Pancreas (tissue), 10 donors: ENCODE results near the gene UPB1. TPM values are rescaled to one million over a fixed set of nuclear protein-coding genes. Genes with fewer than 3 reads are reported as not detected.
"Not testable (repeated sequence)": the region's sequence is repeated elsewhere in the genome, so short reads cannot be mapped to it uniquely, and the experiment has no call there.

Experiments used
- ATAC-seq, 4 donors: fragments of 200-7000 bp; cut with Tn5 transposase; one replicate each; pipeline versions ENCODE4 v1.8.0 to v1.9.1; 2020; ENCODE audit warnings: mild to moderate bottlenecking in 4 of 4, moderate library complexity in 4 of 4
- DNase-seq, 6 donors: peaks; one replicate each; pipeline ENCODE4 v3.0.0-alpha.2; 2020
- FAIRE-seq: peaks from 2 replicates; lab custom pipeline; 2012; peaks lifted over from hg19 to GRCh38; lab: Jason Lieb, UNC
- H3K27ac ChIP-seq, 4 donors: fragments of 200-600 bp; sonication (generic); 1 replicate in 3 of 4; 2 replicates in 1 of 4; pipeline versions ENCODE4 v1.5.0 to v1.8.0; 2020
- H3K27me3 ChIP-seq, 4 donors: fragments of 200-600 bp; one replicate each; pipeline ENCODE4 v1.8.0; 2021
- H3K36me3 ChIP-seq, 3 donors: fragments of 200-600 bp; sonication (generic) in 1 of 3; one replicate each; pipeline versions ENCODE4 v1.5.0 to v1.8.0; 2020 to 2021
- H3K4me1 ChIP-seq, 3 donors: fragments of 200-600 bp; one replicate each; pipeline ENCODE4 v1.8.0; 2021
- H3K4me3 ChIP-seq, 4 donors: fragments of 200-600 bp; sonication (generic) in 2 of 4; one replicate each; pipeline versions ENCODE4 v1.5.0 to v1.8.0; 2020 to 2021
- H3K9me3 ChIP-seq, 4 donors: fragments of 200-600 bp; one replicate each; pipeline ENCODE4 v1.8.0; 2021
- whole genome bisulfite sequencing, 2 donors: extraction: QIAGEN DNeasy Blood & Tissue Kit; methylation state at CpG; one replicate each; pipeline ENCODE4 v1.1.7; 2013; 5-methylcytosine and 5-hydroxymethylcytosine counted together
- intact Hi-C, 3 donors: fragments of 100-400 bp; cut with DNase I; formaldehyde crosslinking; loops; one replicate each; pipeline versions ENCODE4 v1.11.1 to v1.14.2; 2022
- polyA plus RNA-seq, 2 donors: library from polyadenylated mRNA; stranded (reverse); fragments of 200-250 nt; gene quantifications; one replicate each; pipeline ENCODE4 v1.2.3, GENCODE V29; 2013
- total RNA-seq, 6 donors: library from RNA; stranded (reverse); fragmentation: NEBNext Ultra II Directional in 4 of 6; extraction: Animal tissue kit (Norgen Biotek cat#: 25700) in 4 of 6; gene quantifications; one replicate each; pipeline versions ENCODE4 v1.2.1 to v1.2.4, GENCODE V29; 2021 to 2023
- TF ChIP-seq, protein P1 (sequence below), 4 donors: fragments of 200-600 bp; sonication (generic) in 3 of 4; IDR thresholded peaks; one replicate each; pipeline versions ENCODE4 v1.5.0 to v1.8.0; 2021; ENCODE audit warnings: antibody characterized with exemption in 4 of 4
- donor health status: healthy with polysubstance abuse.
- donor health status: DM: no; HTN: no; CAD: no; lungs with moderate emphysema.
- donor health status: DM: no; HTN: no; CAD: no.
- donor health status: control.
- donor health status: control.
- donor health status: Bipolar disorder and iron deficiency.
- donor health status: DM: yes; HTN: yes; CAD: no.
- donor health status: DM: no; HTN: no; CAD: no.
- donor health status: DM: no; HTN: no; CAD: no.
- donor health status: DM: yes; HTN: yes; CAD: no.

Gene UPB1
- total and polyA plus RNA-seq, 8 donors: 0.08 to 2.3 (median 0.25) TPM

- DNase-seq: no peak
- no peak for ATAC-seq
- Histone ChIP-seq H3K27ac (no peak overlapping the region), H3K4me3 (no peak overlapping the region), H3K9me3 (no peaks in the 10 kb centered on the region), H3K4me1 (peaks cover 4 to 11% (median 6%) of the 10 kb centered on the region in 3 donors), H3K27me3 (no peaks in the 10 kb centered on the region), H3K36me3 (no peaks in the 10 kb centered on the region)
- 81 to 86% methylated on average over 2 of the region's 2 CpGs for WGBS, 2 donors
- FAIRE-seq: no peak
- TF ChIP-seq, protein P1, sequence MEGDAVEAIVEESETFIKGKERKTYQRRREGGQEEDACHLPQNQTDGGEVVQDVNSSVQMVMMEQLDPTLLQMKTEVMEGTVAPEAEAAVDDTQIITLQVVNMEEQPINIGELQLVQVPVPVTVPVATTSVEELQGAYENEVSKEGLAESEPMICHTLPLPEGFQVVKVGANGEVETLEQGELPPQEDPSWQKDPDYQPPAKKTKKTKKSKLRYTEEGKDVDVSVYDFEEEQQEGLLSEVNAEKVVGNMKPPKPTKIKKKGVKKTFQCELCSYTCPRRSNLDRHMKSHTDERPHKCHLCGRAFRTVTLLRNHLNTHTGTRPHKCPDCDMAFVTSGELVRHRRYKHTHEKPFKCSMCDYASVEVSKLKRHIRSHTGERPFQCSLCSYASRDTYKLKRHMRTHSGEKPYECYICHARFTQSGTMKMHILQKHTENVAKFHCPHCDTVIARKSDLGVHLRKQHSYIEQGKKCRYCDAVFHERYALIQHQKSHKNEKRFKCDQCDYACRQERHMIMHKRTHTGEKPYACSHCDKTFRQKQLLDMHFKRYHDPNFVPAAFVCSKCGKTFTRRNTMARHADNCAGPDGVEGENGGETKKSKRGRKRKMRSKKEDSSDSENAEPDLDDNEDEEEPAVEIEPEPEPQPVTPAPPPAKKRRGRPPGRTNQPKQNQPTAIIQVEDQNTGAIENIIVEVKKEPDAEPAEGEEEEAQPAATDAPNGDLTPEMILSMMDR (IDR thresholded peaks at IDR 0.05): no peak
- intact Hi-C loops: loop anchor here in 1 of 3 donors (5.0 kb wide), 1 partner anchor 104 kb away; no protein-coding TSS in a partner anchor
Measured at GRCh38 chr22:24526191-24526590, 31.1 kb downstream of the UPB1 start.

- TF ChIP-seq, protein P1 (IDR thresholded peaks at IDR 0.05): no peak
- Histone ChIP-seq H3K4me1 (peaks cover 11 to 15% (median 13%) of the 10 kb centered on the region in 3 donors), H3K27ac (no peak overlapping the region), H3K36me3 (no peaks in the 10 kb centered on the region), H3K27me3 (no peaks in the 10 kb centered on the region), H3K4me3 (no peak overlapping the region), H3K9me3 (no peaks in the 10 kb centered on the region)
- ATAC-seq (no peak), FAIRE-seq (no peak), DNase-seq (no peak)
- WGBS, 2 donors: 43 to 55% methylated on average over 2 of the region's 2 CpGs
- intact Hi-C loops: loop anchor here in 1 of 3 donors (5.0 kb wide), 1 partner anchor 108 kb away; no protein-coding TSS in a partner anchor
Measured at GRCh38 chr22:24529898-24530297, 34.8 kb downstream of the UPB1 start.

DNA sequence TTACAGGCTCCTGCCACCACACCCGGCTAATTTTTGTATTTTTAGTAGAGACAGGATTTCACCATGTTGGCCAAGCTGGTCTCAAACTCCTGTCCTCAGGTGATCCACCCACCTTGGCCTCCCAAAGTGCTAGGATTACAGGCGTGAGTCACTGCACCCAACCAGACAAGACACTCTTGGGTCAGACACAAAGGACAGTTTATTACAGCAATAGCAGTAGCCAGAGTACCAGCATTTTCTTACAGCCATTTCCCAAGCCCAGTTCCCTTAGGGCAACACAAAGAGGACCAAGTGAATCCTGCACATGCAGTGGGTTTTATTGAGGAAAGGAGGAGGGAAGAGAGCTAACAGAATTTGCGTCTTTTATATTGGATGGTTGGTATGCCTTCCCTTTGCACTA lies 35.8 kb downstream of the UPB1 start:
- Histone ChIP-seq H3K27ac (peak overlapping the region in 2 of 4 donors; percentile 37 to 43), H3K4me1 (peaks cover 10 to 15% (median 11%) of the 10 kb centered on the region in 3 donors)
- ATAC-seq, H3K4me3 ChIP-seq, H3K27me3 ChIP-seq, H3K9me3 ChIP-seq, FAIRE-seq, DNase-seq, intact Hi-C loops, H3K36me3 ChIP-seq: not testable (repeated sequence)
- 70 to 71% methylated on average over 3 of the region's 3 CpGs for WGBS, 2 donors

- ATAC-seq (peak; percentile 92 to 95 (median 94)), DNase-seq (peak in 3 of 6 donors; percentile 34 to 56 (median 47)), FAIRE-seq (no peak)
- no peaks in the 10 kb centered on the region for H3K27me3 ChIP-seq
- 31 to 42% methylated on average over 1 of the region's 1 CpG for WGBS, 2 donors
- no peak overlapping the region for H3K4me3 ChIP-seq
- intact Hi-C loops: no loop called here
- H3K36me3 ChIP-seq: no peaks in the 10 kb centered on the region
- H3K4me1 ChIP-seq: peaks cover 10 to 15% (median 11%) of the 10 kb centered on the region in 3 donors
- H3K9me3 ChIP-seq: no peaks in the 10 kb centered on the region
- peak overlapping the region in 2 of 4 donors; percentile 37 to 43 for H3K27ac ChIP-seq
- TF ChIP-seq, protein P1 (IDR thresholded peaks at IDR 0.05): no peak
Measured at GRCh38 chr22:24532075-24532474, 36.9 kb downstream of the UPB1 start.

DNA sequence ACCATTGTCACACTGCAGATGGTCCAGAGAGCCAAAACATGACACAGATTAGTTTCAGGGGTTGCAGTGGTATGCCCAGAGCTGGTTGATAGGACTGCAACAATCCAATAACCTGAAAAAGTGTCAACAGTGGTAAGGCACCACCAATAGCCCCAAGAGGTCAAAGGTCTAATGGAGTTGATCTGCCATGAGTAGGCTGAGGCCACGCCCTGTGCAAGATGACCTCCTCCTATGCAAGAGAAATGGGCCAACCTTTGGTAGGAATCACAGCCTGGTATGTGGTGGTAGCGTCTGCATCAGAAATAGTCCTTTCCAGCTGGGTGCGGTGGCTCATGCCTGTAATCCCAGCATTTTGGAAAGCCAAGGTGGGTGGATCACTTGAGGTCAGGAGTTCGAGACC lies 40.2 kb downstream of the UPB1 start:
- Histone ChIP-seq H3K27me3 (no peaks in the 10 kb centered on the region), H3K9me3 (no peaks in the 10 kb centered on the region), H3K4me3 (no peak overlapping the region), H3K27ac (no peak overlapping the region), H3K36me3 (peaks cover 0 to 11% (median 4%) of the 10 kb centered on the region in 3 donors), H3K4me1 (peaks cover 10 to 15% (median 11%) of the 10 kb centered on the region in 3 donors)
- no peak for DNase-seq
- no peak for FAIRE-seq
- no peak for ATAC-seq
- intact Hi-C loops: no loop called here
- WGBS, 2 donors: 98 to 100% methylated on average over 4 of the region's 4 CpGs
- TF ChIP-seq, protein P1 (IDR thresholded peaks at IDR 0.05): no peak
